ENCODE measurements around the gene LRRC74A. TPM values are rescaled to one million over a fixed set of nuclear protein-coding genes. Genes with fewer than 3 reads are reported as not detected.

Gene LRRC74A
- total and polyA plus RNA-seq, 2 donors (not counting 3 experiments of a cell fraction or from before 2014, with no cell fraction given): not detected

- Histone ChIP-seq H3K27me3 (ENCODE audit: control insufficient read depth in 2 of 2, insufficient read depth in 2 of 2, low read length in 2 of 2) (peaks cover 13 to 15% of the 10 kb centered on the region in 2 experiments), H3K79me2 (ENCODE audit: control insufficient read depth, insufficient read depth, low read length) (no peaks in the 10 kb centered on the region), H3K4me1 (ENCODE audit: control insufficient read depth, extremely low read depth, insufficient read depth, low read length) (no peaks in the 10 kb centered on the region), H4K20me1 (replicated peaks; ENCODE audit: control insufficient read depth, extremely low read depth, insufficient read depth, low read length) (no peaks in the 10 kb centered on the region), H3K4me2 (ENCODE audit: insufficient read depth, low read length) (no peak overlapping the region), H2AFZ (ENCODE audit: low read depth, low read length) (no peak overlapping the region), H3K27ac (ENCODE audit: insufficient read depth, low read depth, low read length) (no peak overlapping the region), H3K9me3 (replicated peaks; ENCODE audit: control insufficient read depth, insufficient read depth, low read length) (no peaks in the 10 kb centered on the region), H3K9me1 (replicated peaks; ENCODE audit: control insufficient read depth, extremely low read depth, insufficient read depth, low read length) (no peaks in the 10 kb centered on the region), H3K4me3 (replicated peaks in 1 of 3; ENCODE audit: insufficient read depth in 1 of 3, low read depth in 1 of 3, low read length in 3 of 3) (no peak overlapping the region), H3K9ac (replicated peaks; ENCODE audit: extremely low read depth, insufficient read depth, low read length) (no peak overlapping the region), H3K36me3 (ENCODE audit: control insufficient read depth in 2 of 2, extremely low read depth in 1 of 2, insufficient read depth in 2 of 2, low read length in 2 of 2) (no peaks in the 10 kb centered on the region)
- CTCF ChIA-PET: interaction anchor here (1.3 kb wide), 1 partner anchor 10 kb away, joined by 9 read pairs; no protein-coding TSS in a partner anchor
- dilution Hi-C loops (cut with MboI; ENCODE audit: extremely low pct_ligation_motif_present, low sequenced_read_pairs): loop anchor here (25.0 kb wide), 1 partner anchor 205 kb away; the partner anchor contains the start of gene CIPC
- no peak for FAIRE-seq
- DNase-seq (ENCODE audit: low read depth, low spot score): no peak
- POLR2A ChIA-PET: no interaction called here
- BruUV-seq (replicated peaks): no TSS peak
- no peak for TF ChIP-seq EZH2 (IDR thresholded peaks at IDR 0.05; ENCODE audit: borderline replicate concordance, low read depth, low read length, severe bottlenecking)
- no peak for TF ChIP-seq GATA2 (IDR thresholded peaks at IDR 0.05; ENCODE audit: insufficient read depth, insufficient read length, low read depth, low read length)
- TF ChIP-seq POLR2AphosphoS5 (IDR thresholded peaks at IDR 0.05; ENCODE audit: insufficient read depth, low read depth, low read length): no peak
- TF ChIP-seq MAX (IDR thresholded peaks at IDR 0.05; ENCODE audit: insufficient read depth, insufficient read length): no peak
- no peak for TF ChIP-seq CTCF (IDR thresholded peaks at IDR 0.05; ENCODE audit: extremely low read depth in 1 of 2, insufficient read depth in 1 of 2, low read depth in 1 of 2, low read length in 2 of 2)
- TF ChIP-seq JUN (IDR thresholded peaks at IDR 0.05; ENCODE audit: borderline replicate concordance, insufficient read depth, insufficient read length, low read depth): no peak
- TF ChIP-seq MYC (IDR thresholded peaks at IDR 0.05; ENCODE audit: low read depth, low read length): no peak
- no peak for TF ChIP-seq POLR2A (IDR thresholded peaks at IDR 0.05; ENCODE audit: low read depth, low read length)
- TF ChIP-seq FOS (IDR thresholded peaks at IDR 0.05; ENCODE audit: borderline replicate concordance, insufficient read depth, low read length): no peak
- intact Hi-C loops (cut with micrococcal nuclease): no loop called here
Observed at GRCh38 chr14:76882651-76883050, 56.4 kb downstream of the LRRC74A start.

All from endothelial cell of umbilical vein (primary cell).